ENCODE measurements around the gene BRINP3.

The BRINP3 gene

DNA sequence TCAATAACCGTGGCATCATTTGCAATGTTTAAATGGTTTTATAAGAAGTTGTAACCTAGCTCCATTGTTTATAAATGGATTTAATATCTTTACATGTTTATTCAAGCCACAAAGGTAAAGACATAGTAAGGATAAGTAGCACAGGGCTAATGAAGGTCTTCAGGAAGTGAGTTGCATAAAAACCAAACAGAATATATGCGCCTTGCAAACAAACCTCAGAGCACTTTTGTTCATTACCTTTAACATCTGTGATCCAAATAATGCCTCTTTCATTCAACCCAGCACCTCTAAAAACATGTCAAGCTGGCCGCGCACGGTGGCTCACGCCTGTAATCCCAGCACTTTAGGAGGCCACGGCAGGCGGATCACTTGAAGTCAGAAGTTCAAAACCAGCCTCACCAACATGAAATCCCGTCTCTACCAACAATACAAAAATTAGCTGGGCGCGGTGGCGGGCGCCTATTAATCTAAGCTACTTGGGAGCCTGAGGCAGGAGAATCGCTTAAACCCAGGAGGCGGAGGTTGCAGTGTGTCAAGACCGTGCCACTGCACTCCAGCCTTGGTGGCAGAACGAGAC lies 25.3 kb downstream of the BRINP3 start:
- DNase-seq (ENCODE audit: low spot score): no peak

DNA sequence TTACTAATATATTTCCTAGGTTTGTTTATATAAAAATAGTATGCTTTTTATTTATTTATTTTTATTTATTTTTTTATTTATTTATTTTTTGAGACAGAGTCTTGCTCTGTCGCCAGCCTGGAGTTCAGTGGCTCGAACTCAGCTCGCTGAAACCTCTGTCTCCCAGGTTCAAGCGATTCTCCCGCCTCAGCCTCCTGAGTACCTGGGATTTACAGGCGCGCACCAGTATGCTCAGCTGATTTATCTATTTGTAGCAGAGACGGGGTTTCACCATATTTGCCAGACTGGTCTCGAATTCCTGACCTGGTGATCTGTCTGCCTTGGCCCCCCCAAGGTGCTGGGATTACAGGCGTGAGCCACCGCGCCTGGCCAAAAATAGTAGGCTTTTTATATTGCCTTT lies 33.2 kb downstream of the BRINP3 start:
- no peak for DNase-seq (ENCODE audit: low spot score)

DNA sequence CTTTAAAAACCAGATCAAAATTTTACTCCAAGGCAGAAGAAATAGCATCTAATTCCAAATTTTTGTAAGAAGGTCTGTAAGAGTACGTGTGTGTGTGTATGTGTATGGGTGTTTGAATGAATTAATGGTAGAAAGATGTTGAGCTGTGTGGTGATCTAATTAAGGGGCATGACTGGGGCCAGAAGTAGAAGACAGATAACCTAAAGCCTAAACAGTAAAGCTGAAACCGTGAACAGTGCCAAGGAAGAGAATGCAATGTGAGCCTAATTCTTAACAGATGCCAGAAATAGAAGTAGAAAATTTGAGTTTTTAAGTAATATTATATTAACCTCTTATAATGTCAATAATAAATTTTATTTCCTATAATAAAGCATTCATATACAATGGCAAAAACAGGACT lies 38.2 kb downstream of the BRINP3 start:
- DNase-seq (ENCODE audit: low spot score): no peak

DNA sequence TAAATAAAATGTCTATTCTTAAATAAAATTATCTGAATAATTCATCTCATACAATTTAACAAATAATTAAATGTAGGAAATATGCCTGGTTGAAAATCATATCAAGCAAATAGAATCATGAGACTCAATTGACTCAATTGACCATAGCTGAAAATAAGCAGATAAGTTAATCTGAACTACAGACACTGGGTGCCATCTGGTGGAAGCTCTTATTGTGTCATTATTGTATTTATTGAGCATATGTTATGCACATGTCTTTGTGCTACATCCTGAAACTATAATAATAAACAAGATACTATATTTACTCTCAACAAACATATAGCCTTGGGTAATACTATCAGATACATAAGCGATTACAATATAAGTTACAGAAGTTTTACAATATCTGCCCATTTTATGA lies 41.0 kb downstream of the BRINP3 start:
- DNase-seq (ENCODE audit: low spot score): no peak

DNA sequence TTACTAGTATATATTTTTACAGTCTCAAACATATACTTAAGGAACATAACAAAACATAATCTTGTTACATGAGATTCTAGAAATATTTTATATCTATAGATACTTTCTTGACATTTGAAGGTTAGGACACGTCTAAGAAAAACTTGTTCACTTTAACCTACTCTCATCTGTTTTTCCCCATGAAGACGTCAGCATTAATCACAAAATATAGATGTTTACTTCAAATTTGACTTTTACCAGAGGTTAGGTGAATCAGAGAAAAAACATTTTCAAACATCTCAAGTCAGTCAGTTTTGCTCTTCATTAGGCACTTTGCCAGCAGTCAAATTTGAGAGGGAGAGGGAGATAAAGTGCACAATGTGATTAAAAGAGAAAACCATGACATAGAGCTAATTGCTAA lies 47.7 kb downstream of the BRINP3 start:
- no peak for DNase-seq (ENCODE audit: low spot score)

DNA sequence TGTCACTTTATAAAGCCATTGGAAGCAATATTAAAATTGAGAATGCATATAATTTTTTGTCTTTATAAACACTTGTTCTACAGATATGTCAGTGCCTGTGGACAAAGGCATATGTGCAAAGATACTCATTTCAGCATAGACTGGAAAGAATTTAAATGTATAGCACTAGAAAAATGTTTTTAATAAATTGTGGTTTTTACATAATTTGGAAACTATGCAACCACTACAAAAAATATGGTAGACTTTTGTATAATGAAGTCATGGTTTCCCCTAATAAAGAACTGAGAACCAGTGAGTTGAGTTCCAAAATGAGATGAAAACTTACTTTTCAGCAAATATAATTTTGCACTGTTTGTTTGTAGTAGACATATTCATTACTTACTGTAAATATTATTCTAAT lies 48.5 kb downstream of the BRINP3 start:
- DNase-seq (ENCODE audit: low spot score): no peak

DNA sequence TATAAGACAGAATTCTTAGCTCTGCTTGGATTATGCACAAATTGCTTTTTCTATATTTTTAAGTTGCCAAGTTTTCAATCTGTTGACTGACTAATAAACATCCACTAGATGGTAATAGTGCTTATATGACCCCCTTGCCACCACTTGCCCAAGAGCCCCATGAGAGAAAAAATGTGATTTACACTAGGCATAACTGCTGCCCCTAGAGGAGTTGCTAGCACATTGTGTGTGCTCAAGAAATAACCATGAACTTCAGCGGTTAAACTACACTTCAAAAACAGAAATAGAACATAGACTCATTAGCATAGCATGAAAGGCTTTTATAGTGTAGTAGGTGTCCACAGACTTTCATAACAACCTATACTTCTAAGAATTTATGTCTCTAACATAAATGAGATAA lies 61.4 kb downstream of the BRINP3 start:
- DNase-seq (ENCODE audit: low spot score): no peak

DNA sequence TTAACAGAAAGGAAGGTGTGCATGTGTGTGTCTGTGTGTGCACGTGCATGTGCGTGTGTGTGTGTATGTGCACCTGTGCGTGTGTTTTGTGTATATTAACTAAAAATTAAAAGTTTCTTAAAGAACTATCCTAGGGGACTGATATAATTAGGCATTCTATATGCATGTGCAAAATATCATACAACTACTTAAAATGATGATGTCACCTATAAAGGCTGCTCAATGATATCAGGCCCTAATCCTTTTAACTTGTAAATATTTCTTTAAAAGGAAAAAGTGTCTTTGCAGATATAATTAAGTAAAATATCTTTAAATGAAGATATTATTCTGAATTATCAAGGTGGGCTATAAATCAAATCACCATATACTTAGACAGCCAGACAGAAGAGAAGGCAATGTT lies 64.5 kb downstream of the BRINP3 start:
- no peak for DNase-seq (ENCODE audit: low spot score)

DNA sequence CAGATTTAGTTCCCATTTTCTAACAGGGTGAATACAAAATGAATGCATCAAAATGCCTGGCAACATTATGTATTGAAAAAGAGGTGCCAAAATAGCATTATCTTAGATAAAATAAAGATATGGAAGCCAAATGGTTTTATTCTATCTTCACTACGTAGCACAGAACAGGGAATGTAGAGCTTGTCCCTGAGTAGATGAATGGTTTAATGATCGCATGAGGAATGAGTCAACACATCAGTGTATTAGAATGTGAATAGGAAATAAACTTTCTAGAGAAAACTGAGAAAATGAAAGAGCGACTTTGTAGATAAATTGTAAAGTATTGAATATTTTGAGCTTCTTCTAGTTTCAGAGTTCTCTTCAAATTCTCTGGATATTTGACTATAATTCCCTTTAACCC lies 74.3 kb downstream of the BRINP3 start:
- no peak for DNase-seq (ENCODE audit: low spot score)

DNA sequence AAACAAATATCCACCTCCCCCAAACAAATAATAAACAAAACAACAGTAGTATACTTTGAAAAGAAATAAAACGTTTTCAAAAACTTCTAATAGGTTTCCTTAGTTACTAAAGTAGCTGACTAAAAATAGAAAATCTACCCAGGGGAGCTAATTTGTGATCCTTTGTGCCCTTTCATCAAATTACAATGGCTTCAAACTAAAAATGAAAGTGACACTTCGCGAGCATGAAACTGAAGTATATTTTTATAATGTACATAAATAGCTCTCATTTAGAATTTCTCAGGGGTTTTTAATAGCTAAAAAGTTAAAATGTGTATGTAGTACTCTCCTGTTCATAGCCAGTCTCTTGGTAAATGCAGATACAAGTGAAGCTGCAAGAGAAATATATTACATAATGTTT lies 78.4 kb downstream of the BRINP3 start:
- no peak for DNase-seq (ENCODE audit: low spot score)

DNA sequence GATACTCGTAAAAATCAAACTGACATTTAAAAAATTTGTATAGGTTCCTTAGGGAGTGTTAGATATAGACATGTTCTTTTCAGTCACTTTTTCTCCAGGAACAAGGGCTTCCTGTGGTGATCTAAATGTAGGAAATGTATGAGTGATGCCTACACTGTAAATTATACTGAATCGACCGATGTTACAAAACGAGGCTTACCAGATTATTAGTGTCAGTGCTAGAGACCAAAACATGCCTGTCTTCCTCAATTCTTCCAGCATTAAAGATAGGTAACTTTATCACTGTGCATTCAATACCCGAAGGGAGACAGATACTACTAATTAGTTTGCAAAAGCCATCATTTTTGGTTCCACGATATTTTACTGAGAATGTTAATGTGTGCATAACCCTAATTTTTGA lies 86.1 kb downstream of the BRINP3 start:
- DNase-seq (ENCODE audit: low spot score): no peak

DNA sequence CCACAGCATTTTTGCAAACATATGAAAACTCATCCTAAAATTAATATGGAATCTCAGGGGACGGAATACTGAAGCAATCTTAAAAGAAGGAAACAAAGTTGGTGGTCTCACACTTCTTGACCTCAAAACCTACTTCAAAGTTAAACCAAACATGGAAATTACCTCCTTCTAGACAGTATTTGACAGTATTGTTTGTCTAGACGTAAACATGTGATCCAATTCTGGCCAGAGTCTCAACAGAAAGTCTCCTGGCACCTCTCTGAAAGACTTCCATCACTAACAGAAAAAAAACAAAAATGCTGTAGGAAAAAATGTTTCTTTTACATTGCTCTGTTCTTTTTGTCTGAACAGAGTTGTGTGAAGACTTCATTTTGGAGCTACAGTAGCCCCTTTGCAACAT lies 99.7 kb downstream of the BRINP3 start:
- DNase-seq (ENCODE audit: low spot score): no peak

DNA sequence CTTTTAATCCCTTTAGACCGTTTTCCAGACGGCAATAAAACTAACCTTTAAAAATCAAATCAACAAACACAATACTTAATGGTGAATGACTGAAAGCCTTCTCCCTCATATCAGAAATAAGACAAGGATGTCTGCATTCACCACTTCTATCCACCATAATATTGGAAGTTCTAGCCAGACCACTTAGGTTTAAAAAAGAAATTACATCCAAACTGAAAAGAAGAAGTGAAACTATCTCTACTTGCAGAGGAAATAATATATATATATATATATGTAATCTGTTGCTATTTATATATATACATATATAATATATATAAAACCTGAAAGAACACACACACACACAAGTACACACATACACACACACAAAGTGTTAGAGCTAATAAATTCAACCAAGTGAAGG lies 100.4 kb downstream of the BRINP3 start:
- no peak for DNase-seq (ENCODE audit: low spot score)

DNA sequence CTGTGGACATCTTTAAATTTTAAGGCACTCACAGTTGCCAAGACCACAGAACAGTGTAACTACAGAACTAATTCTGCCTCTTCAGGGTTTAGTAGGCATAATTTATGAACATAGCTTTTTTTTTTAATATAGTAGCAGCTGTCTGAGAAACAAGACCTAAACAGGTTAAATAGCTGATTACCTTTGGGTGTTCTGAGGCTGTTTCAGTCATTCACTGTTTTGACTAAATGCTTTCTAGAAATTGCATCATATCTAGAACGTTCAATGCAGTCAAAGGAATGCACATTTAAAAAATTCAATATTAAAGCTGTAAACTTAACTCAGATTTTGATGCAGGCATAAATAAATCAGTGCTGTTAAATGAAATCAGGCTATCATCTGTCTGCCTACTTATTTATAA lies 101.6 kb downstream of the BRINP3 start:
- DNase-seq (ENCODE audit: low spot score): no peak

DNA sequence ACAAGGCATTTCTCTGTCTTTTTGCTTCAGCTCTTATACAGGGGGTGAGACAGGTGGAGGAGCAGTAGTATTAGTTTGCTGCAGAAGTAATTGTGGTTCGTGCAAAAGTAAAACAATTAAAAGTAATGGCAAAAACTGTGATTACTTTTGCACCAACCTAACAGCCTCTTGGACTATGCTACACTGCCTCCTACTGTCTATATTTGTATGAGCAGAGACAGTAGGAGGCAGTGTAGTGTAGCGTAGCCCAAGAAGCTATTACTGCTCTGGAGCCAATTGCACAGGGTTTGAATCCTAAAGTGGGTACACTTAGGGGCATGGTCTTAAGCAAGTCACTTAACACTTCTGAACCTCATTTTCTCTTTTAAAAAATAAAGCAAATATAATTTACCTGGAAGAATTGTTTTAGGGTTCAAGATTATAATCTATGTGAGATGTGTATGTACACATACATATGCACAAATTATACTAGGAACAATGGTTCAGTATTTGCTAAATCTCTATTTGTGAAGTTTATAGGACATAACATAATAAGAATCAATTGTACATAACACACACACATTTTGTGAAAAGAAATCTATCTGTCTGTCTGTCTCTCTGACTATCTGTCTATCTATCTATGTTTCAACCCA lies 103.8 kb downstream of the BRINP3 start:
- DNase-seq (ENCODE audit: low spot score): peak; percentile 36

DNA sequence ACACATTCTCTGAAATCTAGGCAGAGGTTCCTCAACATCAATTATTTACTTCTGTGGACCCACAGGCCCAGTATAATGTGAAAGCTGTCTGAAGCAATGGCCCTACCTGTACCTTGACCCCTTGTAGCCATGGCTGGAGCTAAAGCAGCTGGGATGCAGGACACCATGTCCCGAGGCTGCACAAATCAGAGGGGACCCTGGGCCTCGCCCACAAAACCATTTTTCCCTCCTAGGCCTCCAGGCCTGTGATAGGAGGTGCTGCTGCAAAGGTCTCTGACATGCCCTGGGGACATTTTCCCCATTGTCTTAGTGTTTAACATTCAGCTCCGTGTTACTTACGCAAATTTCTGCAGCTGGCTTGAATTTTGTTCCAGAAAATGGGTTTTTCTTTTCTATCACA lies 110.5 kb downstream of the BRINP3 start:
- no peak for DNase-seq (ENCODE audit: low spot score)

DNA sequence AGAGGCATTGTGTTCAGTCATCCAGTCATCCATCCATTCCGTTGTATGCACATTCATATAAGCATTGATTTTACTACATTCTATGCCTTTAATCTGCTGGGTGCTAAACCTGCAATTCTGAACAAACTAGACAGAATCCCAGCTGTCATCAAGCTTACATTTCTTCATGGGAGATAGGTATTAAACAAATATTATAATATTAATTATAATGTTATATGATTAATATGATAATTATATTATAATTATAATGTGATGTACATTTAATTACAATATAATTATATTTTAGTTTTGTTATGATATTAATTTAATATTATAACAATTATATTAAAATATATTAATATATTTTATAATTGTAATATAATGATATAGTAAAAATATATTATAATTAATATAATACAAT lies 112.4 kb downstream of the BRINP3 start:
- DNase-seq (ENCODE audit: low spot score): no peak

DNA sequence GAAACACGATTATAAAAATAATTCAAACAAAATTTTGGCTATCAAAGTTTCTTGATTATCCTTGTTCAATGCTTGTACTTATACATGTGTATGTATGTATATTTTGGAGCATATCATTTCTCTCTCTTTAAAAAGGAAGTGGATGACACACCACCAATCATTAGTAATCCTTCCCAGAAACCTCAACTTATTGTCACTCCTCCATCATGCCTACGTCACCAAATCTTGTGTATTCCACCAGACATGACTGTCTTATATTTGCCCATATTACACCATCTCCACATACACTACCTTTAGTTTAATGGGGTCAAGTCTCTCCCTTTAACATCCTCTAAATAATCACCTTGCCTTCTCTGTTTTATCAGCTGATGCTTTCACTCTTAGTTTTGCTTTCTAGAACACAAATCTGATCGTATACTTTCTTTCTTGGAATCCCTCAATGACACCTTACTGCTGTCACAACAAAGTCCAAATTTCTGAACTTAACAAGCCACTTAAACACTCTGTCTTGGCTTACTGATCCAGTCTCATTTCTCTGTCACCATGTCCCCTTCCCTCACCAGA lies 124.0 kb downstream of the BRINP3 start:
- DNase-seq (ENCODE audit: low spot score): no peak

DNA sequence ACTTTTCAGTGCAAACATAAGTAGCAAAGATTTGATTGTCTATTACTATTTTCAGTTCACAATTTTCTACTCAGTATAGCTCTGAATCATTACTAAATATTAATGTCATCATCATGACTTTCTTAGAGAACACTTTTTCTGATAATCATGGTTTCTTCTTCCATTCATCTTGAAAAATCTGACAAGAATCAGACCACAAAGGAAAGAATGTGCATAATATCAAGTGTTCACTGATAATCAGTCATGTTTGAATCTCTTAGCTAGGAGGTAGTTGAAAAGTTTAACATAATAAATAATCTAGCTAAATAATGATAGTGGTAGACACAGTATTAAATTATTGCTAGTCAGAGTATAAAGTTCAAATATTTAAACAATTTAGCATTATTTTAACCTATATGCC lies 133.2 kb downstream of the BRINP3 start:
- DNase-seq (ENCODE audit: low spot score): no peak

DNA sequence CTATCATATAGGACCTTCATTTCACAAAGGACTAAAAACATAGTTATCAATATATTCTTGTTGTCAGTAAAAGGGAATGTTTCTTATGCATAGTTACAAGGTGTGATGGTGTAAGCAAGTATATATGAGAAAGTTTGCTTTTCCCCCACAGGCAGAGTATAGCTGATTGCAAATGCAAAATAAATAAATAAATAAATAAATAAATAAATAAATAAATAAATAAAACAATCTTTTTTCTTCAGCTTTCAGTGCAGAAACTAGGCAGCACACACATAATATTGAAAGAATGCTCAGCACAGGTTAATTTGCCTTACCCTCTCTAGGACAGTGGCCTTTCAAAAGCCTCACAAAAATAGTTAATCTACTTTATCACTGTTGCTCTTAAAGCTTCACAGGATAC lies 138.8 kb downstream of the BRINP3 start:
- no peak for DNase-seq (ENCODE audit: low spot score)

DNA sequence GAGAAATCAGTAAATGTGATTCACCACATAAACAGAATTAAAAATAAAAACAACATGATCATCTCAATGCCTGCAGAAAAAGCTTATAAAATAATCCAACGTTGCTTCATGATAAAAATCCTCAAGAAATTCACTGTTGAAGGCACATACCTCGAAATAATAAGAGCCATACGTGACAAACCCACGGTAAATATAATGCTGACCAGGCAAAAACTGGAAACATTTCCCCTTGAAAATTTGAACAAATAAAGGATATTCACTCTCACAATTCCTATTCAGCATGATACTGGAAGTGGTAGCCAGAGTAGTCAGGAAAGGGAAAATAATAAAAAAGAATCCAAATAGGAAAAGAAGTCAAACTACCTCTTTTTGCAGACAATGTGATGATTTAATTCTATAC lies 148.8 kb downstream of the BRINP3 start:
- DNase-seq (ENCODE audit: low spot score): no peak

DNA sequence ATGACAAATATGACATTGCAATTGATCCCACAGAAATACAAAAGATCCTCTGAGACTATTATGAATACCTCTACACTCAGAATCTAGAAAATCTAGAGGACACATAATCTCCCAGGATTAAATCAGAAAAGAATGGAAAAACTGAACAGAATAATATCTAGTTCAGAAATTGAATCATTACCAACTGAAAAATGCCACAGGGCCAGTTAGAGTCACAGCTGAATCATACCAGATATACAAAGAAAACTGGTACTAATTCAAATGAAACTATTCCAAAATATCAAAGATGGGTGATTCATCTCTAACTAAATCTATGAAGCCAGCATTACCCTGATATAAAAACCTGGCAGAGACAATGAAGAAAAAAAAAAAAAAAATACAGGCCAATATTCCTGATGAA lies 149.3 kb downstream of the BRINP3 start:
- no peak for DNase-seq (ENCODE audit: low spot score)

DNA sequence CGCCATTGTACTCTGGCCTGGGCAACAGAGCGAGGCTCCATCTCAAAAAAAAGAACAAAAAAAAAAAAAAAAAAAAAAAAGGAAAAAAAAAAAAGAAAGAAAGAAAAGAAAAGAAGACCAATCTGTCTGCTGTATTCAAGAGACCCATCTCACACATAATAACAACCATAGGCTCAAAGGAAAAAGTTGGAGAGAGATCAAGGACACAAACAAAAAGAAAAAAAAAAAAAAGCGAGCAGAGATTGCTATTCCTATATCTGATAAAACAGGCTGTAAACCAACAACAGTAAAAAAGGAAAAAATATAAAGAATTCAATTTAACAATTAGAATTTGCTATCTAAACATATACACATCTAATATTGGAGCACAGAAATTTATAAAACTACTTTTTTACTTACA lies 150.4 kb downstream of the BRINP3 start:
- DNase-seq (ENCODE audit: low spot score): no peak

DNA sequence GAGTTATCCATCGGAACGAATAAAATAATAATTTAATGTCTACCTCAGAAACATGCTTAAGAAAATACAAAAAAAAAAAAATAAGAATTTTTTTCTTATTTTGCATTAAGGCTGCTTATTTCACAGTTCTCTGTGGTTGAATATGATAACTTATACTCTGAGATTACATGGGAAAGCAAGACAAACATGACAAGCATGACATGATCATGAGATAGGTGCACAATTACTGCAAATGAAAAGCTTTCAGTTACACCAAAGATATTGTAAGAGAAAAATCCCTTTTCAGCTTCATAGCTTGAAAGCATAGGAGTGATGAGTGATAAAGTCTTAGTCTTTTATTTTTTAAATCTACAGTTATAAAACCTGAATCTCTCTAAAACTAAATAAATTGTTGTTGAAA lies 154.1 kb downstream of the BRINP3 start:
- no peak for DNase-seq (ENCODE audit: low spot score)
